Thyroid gland (tissue), 4 donors: Measurements from ENCODE around the gene SLCO2A1.

Experiments used
- POLR2A ChIP-seq, 2 donors: fragments of 450-650 bp; IDR thresholded peaks; one replicate each; pipeline ENCODE4 v1.6.1; 2017; ENCODE audit warnings: antibody characterized with exemption in 2 of 2, mild to moderate bottlenecking in 2 of 2, moderate library complexity in 1 of 2
- TF ChIP-seq, protein P1 (sequence below), 6 experiments: fragments of 200-600 bp in 3 of 6; fragments of 450-650 bp in 3 of 6; sonication (generic) in 3 of 6; IDR thresholded peaks; one replicate each; pipeline ENCODE4 v1.5.1; 2016 to 2019; ENCODE audit warnings: antibody characterized with exemption in 6 of 6, mild to moderate bottlenecking in 2 of 6, inconsistent platforms in 1 of 6, moderate library complexity in 1 of 6

DNA sequence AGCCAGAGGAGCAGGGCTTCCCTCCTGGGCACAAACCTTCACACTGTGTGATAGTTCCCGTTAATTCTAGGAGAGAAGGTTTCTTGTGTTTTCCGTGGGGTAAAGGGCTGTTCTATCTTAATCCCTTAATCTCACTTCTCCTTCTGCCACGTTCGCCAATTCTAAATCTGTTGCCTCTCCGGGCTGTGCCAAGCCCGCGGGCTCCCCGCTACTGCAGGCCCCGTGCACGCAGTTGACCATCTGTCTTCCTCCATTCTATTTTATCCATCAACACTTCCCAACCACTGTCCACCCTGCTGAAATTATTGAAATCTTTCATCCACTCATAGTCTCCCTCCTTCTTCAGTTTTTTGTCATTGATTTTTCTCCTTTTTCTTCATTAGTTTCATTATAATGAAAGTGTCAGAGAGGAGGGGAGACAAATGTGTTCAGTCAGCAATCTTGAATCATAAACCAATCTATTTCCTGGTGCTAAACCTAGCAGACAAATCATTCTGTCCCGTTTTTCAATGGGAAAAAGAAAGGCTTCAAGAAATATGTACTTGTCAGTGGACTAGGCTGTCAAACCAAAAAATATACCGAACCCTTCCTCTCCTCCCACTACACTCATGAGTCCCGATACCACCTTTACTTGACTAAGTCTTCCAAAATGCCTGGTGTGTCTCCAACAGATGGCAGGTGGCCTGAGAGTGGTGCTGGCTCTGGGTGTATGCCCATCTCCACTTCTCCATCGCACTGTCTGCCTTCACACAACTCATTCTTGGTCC, 39.6 kb downstream of the SLCO2A1 start:
- TF ChIP-seq POLR2A (IDR thresholded peaks at IDR 0.05) = no peak
- TF ChIP-seq, protein P1, sequence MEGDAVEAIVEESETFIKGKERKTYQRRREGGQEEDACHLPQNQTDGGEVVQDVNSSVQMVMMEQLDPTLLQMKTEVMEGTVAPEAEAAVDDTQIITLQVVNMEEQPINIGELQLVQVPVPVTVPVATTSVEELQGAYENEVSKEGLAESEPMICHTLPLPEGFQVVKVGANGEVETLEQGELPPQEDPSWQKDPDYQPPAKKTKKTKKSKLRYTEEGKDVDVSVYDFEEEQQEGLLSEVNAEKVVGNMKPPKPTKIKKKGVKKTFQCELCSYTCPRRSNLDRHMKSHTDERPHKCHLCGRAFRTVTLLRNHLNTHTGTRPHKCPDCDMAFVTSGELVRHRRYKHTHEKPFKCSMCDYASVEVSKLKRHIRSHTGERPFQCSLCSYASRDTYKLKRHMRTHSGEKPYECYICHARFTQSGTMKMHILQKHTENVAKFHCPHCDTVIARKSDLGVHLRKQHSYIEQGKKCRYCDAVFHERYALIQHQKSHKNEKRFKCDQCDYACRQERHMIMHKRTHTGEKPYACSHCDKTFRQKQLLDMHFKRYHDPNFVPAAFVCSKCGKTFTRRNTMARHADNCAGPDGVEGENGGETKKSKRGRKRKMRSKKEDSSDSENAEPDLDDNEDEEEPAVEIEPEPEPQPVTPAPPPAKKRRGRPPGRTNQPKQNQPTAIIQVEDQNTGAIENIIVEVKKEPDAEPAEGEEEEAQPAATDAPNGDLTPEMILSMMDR (IDR thresholded peaks at IDR 0.05) = no peak
